ENCODE results near the gene RNASEH2A.
"Not testable (repeated sequence)": the region's sequence is repeated elsewhere in the genome, so short reads cannot be mapped to it uniquely, and the experiment has no call there.

The RNASEH2A gene

DNA sequence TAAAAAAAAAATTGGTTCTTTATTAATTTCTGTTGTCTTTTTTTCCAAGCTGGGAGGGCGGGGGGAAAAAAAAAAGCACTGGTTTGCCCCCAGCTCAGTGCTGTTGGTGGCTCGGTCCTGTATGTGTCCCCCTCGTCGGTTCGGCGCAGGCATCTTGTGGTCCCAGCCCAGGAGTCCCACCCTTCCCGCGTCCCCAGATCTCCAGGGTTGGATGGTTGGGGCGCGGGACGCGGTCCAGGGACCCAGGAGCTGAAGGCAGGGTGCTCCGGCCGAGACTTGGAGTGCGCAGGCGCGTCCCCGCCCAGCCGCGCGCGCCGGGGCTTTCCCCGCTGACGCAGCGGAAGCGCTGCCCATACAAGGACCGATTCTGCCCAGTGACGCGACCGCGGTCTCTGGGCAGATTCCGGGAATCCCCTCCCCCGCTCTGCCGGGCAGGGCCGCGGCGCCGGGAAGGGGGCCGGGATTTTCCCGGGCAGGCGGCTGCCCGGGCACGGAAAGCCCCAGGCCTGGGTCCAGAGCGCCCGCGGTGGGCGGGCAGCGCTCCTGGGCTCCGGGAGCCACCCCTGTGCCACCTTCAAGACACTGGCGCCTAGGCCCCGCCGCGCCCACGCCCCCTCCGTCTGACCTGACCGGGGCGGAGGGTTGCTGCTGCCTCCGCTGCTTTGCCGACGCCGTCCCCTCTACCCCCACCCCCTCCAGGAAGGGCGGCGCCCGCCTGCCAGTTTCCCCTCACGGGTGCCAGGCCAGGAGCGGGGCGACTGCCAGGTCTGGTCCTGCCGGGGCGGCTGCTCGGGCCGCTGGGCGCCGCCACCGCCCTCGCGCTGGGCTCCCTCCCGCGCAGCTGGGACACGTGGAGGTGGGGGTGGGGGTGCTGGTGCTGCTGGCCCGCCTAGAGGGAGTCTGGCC lies 12.8 kb upstream of the RNASEH2A start:
- WGBS (ENCODE audit: insufficient coverage, insufficient read length): no CpG with 5 or more reads among the region's 81 CpGs

DNA sequence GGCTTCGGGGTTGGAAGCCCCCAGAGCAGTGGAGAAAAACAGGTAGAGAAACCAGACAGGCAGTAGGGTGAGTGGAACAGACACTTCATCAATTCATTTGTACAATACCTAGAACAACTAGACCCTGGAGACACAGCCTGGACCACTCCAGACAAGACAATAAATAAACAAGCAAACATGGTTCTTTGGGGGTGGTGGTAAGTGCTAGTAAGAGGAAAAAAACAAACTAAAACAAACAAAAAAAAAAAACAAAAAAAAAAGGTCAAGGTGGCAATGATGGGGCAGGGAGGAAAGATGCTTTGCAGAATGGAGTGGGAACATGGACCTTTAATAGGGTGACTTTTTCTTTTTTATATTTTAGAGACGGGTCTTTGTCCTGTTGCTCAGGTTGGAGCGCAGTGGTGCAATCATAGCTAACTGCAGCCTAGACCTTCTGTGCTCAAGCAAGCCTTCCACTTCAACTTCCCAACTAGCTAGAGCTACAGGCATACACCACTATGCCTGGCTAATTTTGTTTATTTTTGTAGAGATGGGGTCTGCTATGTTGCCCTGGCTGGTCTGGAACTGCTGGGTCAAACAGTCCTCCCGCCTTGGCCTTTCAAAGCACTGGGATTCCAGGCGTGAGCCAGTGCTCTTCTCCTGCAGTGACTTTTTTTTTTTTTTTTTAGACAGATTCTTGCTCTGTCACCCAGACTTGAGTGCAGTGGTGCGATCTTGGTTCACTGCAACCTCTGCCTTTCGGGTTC lies 12.0 kb upstream of the RNASEH2A start:
- peak overlapping the region; percentile 45; the same call in 1 of the 2 replicates for H3K4me3 ChIP-seq (ENCODE audit: low read length)
- H3K9me3 ChIP-seq (ENCODE audit: control insufficient read depth, insufficient read depth, low read length): no peaks in the 10 kb centered on the region
- H3K27me3 ChIP-seq (ENCODE audit: control insufficient read depth, insufficient read depth, low read length): no peaks in the 10 kb centered on the region
- no CpG with 5 or more reads among the region's 7 CpGs for WGBS (ENCODE audit: insufficient coverage, insufficient read length)
- DNase-seq (ENCODE audit: low read depth, low spot score): no peak
- H3K27ac ChIP-seq (ENCODE audit: low read length): no peak overlapping the region
- H3K4me1 ChIP-seq (ENCODE audit: control insufficient read depth, insufficient read depth, low read length): peaks cover 5% of the 10 kb centered on the region; the same call in 1 of the 2 replicates
- no peaks in the 10 kb centered on the region for H3K36me3 ChIP-seq (ENCODE audit: control insufficient read depth, insufficient read depth, low read length)

More for the DNA sequence above, 12.8 kb upstream of the RNASEH2A start:
- Histone ChIP-seq H3K27me3 (ENCODE audit: control insufficient read depth, insufficient read depth, low read length) (no peaks in the 10 kb centered on the region), H3K9me3 (ENCODE audit: control insufficient read depth, insufficient read depth, low read length) (no peaks in the 10 kb centered on the region), H3K4me3 (ENCODE audit: low read length) (peak overlapping the region; percentile 47; the same call in 1 of the 2 replicates), H3K36me3 (ENCODE audit: control insufficient read depth, insufficient read depth, low read length) (no peaks in the 10 kb centered on the region), H3K27ac (ENCODE audit: low read length) (no peak overlapping the region), H3K4me1 (ENCODE audit: control insufficient read depth, insufficient read depth, low read length) (peaks cover 10% of the 10 kb centered on the region)
- peak; percentile 96 for DNase-seq (ENCODE audit: low read depth, low spot score)

DNA sequence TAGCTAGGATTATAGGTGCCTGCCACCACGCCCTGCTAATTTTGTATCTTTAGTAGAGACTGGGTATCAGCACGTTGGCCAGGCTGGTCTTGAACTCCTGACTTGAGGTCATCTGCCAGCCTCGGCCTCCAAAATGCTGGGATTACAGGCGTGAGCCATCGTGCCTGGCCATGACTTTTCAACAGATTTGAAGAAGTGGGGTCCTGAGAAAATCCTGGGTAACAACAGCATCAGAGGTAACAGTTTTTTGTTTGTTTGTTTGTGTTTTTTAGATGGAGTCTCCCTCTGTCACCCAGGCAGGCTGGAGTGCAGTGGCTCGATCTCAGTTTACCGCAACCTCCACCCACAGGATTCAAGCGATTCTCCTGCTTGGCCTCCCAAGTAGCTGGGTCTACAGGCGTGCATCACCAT lies 11.4 kb upstream of the RNASEH2A start:
- DNase-seq (ENCODE audit: low read depth, low spot score): no peak
- H3K4me3 ChIP-seq (ENCODE audit: low read length): no peak overlapping the region

DNA sequence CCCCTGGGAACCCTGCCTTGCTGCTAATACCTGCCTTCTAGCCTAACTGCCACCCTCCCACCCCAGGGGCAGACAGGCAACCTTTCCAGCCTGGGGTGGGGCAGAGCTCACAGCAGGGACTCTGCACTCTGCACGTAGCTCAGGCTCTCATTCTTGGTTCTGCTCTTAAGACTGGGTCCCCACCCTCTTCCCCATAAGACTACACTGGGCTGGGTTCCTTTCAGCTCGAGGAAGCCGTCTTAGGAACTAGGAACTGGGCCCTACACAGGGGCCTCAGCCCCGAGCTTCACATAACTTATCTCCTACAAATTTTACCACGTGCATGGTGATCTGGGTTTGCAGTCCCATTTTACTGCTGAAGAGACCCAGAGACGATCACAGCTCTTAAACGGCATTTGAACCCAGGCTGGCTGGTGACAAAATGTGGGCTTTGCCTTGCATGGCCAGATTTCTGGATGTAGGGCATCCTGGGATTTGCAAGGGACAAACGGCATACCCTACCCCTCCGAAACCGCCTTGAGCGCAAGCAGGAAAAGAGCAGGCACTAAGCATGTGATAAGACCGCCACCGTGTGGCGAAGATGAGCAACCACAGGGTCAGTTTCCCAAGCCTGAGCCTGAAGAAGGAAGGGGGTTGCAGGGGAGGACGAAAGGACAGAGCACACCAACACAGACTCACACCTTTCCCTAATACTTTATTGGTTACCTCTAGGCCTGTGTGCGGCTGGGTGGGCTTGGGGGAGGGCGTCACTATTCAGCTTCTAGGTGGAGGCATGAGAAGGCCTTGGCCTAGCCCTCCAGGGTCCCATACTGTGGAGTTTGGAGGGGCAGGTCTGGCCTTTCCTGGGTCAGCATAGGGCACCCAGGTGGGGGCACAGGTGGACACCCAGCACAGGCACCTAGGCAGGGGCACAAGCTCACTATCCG lies 10.0 kb upstream of the RNASEH2A start:
- no peaks in the 10 kb centered on the region for H3K27me3 ChIP-seq (ENCODE audit: control insufficient read depth, insufficient read depth, low read length)
- H3K9me3 ChIP-seq (ENCODE audit: control insufficient read depth, insufficient read depth, low read length): no peaks in the 10 kb centered on the region
- peak; percentile 92 for DNase-seq (ENCODE audit: low read depth, low spot score)
- no CpG with 5 or more reads among the region's 18 CpGs for WGBS (ENCODE audit: insufficient coverage, insufficient read length)
- H3K4me3 ChIP-seq (ENCODE audit: low read length): no peak overlapping the region
- peaks cover 7% of the 10 kb centered on the region for H3K4me1 ChIP-seq (ENCODE audit: control insufficient read depth, insufficient read depth, low read length)
- H3K27ac ChIP-seq (ENCODE audit: low read length): no peak overlapping the region
- peaks cover 6% of the 10 kb centered on the region; the same call in 1 of the 2 replicates for H3K36me3 ChIP-seq (ENCODE audit: control insufficient read depth, insufficient read depth, low read length)

More for the DNA sequence above, 11.4 kb upstream of the RNASEH2A start:
- no peaks in the 10 kb centered on the region for H3K9me3 ChIP-seq (ENCODE audit: control insufficient read depth, insufficient read depth, low read length)
- no peak overlapping the region for H3K27ac ChIP-seq (ENCODE audit: low read length)
- H3K4me1 ChIP-seq (ENCODE audit: control insufficient read depth, insufficient read depth, low read length): peaks cover 5% of the 10 kb centered on the region; the same call in 1 of the 2 replicates
- no peaks in the 10 kb centered on the region for H3K27me3 ChIP-seq (ENCODE audit: control insufficient read depth, insufficient read depth, low read length)
- peaks cover 4% of the 10 kb centered on the region; the same call in 1 of the 2 replicates for H3K36me3 ChIP-seq (ENCODE audit: control insufficient read depth, insufficient read depth, low read length)
- WGBS (ENCODE audit: insufficient coverage, insufficient read length): no CpG with 5 or more reads among the region's 9 CpGs

DNA sequence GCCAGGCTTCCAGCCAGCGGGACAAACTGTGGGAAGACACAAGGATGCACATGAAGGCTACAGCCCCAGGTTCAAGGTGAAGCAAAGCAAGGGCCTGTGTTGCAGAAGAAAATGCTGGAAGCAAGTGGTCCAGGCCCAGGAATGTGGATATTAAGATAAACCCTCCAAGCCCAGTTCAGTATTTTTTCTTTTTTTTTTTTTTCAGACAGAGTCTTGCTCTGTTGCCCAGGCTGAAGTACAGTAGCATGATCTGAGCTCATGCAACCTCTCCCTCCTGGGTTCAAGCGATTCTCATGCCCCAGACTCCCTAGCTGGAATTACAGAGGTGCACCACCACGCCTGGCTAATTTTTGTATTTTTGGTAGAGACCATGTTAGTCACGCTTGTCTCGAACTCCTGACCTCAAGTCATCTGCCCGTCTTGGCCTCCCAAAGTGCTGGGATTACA lies 9.2 kb upstream of the RNASEH2A start:
- Histone ChIP-seq H3K36me3 (ENCODE audit: control insufficient read depth, insufficient read depth, low read length) (peaks cover 6% of the 10 kb centered on the region; the same call in 1 of the 2 replicates), H3K9me3 (ENCODE audit: control insufficient read depth, insufficient read depth, low read length) (no peaks in the 10 kb centered on the region), H3K27ac (ENCODE audit: low read length) (no peak overlapping the region), H3K4me1 (ENCODE audit: control insufficient read depth, insufficient read depth, low read length) (peaks cover 7% of the 10 kb centered on the region), H3K27me3 (ENCODE audit: control insufficient read depth, insufficient read depth, low read length) (no peaks in the 10 kb centered on the region), H3K4me3 (ENCODE audit: low read length) (no peak overlapping the region)
- DNase-seq (ENCODE audit: low read depth, low spot score): no peak
- WGBS (ENCODE audit: insufficient coverage, insufficient read length): no CpG with 5 or more reads among the region's 6 CpGs

DNA sequence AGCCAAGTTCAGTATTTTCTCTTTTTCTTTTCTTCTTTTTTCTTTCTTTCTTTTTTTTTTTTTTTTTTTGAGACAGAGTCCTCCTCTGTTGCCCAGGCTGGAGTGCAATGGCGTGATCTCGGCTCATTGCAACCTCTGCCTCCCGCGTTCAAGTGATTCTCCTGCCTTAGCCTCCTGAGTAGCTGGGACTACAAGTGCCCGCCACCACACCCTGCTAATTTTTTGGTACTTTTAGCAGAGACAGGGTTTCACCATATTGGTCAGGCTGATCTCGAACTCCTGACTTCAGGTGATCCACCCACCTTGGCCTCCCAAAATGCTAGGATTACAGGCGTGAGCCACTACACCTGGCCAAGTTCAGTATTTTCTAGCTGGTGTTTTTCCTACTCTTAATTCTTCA lies 8.8 kb upstream of the RNASEH2A start:
- H3K27ac ChIP-seq (ENCODE audit: low read length); H3K4me1 ChIP-seq (ENCODE audit: control insufficient read depth, insufficient read depth, low read length); DNase-seq (ENCODE audit: low read depth, low spot score); H3K4me3 ChIP-seq (ENCODE audit: low read length); H3K36me3 ChIP-seq (ENCODE audit: control insufficient read depth, insufficient read depth, low read length); H3K27me3 ChIP-seq (ENCODE audit: control insufficient read depth, insufficient read depth, low read length); H3K9me3 ChIP-seq (ENCODE audit: control insufficient read depth, insufficient read depth, low read length): not testable (repeated sequence)
- WGBS (ENCODE audit: insufficient coverage, insufficient read length): no CpG with 5 or more reads among the region's 7 CpGs

DNA sequence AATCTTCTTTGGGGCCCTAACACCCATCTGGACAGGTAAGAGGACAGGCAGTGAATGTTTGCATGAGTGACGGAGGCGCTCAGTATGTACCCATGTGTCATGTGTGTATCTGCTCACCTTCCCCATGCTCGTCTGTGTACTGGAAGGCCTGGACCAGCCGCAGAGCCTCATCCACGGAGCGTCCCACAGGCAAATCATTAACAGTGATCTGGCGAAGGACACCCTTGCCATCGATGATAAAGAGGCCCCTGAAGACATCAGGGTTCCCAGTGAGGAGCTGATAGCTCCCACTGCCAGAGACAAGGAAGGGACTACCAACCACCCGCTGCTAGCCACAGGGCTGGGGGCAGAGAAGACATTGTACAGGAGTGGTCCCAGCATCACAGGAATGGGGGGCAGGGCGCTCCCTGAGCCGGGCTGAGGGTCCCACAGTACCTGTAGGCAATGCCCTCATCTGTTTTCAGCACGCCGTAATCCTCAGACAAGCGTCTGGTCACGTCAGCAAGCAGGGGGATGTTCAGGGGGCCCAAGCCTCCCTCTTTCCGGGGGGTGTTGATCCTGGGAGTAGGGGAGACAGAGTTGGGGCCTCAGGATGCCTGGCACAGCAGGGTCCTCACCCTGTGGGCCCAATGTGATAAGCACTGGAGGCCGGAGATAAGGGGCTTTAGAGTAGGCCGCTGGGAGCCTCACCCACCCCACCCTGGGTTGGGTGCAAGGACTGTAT lies 6.5 kb upstream of the RNASEH2A start:
- no peaks in the 10 kb centered on the region for H3K9me3 ChIP-seq (ENCODE audit: control insufficient read depth, insufficient read depth, low read length)
- no peak overlapping the region for H3K4me3 ChIP-seq (ENCODE audit: low read length)
- no CpG with 5 or more reads among the region's 18 CpGs for WGBS (ENCODE audit: insufficient coverage, insufficient read length)
- H3K4me1 ChIP-seq (ENCODE audit: control insufficient read depth, insufficient read depth, low read length): peaks cover 6% of the 10 kb centered on the region
- peaks cover 6% of the 10 kb centered on the region; the same call in 1 of the 2 replicates for H3K36me3 ChIP-seq (ENCODE audit: control insufficient read depth, insufficient read depth, low read length)
- no peak overlapping the region for H3K27ac ChIP-seq (ENCODE audit: low read length)
- H3K27me3 ChIP-seq (ENCODE audit: control insufficient read depth, insufficient read depth, low read length): no peaks in the 10 kb centered on the region
- DNase-seq (ENCODE audit: low read depth, low spot score): no peak

DNA sequence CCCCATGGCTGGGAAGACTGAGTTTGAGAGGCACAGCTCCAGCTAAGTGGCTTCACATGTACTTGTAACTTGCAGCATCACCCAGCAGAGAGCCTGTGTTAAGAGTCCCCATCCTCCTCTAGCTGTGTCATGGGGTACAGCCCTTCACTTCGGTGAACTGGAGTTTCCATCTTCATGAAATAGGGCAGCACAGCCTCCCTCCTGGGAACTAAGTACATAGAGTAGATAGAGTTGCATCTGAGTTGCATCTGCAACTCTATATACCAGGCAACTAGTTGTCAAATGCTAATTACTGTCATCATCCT lies 6.0 kb upstream of the RNASEH2A start:
- DNase-seq (ENCODE audit: low read depth, low spot score): no peak
- no CpG with 5 or more reads among the region's 1 CpG for WGBS (ENCODE audit: insufficient coverage, insufficient read length)
- H3K27ac ChIP-seq (ENCODE audit: low read length): no peak overlapping the region
- H3K4me3 ChIP-seq (ENCODE audit: low read length): peak overlapping the region; percentile 83; the same call in 1 of the 2 replicates
- H3K36me3 ChIP-seq (ENCODE audit: control insufficient read depth, insufficient read depth, low read length): peaks cover 6% of the 10 kb centered on the region; the same call in 1 of the 2 replicates
- no peaks in the 10 kb centered on the region for H3K27me3 ChIP-seq (ENCODE audit: control insufficient read depth, insufficient read depth, low read length)
- H3K9me3 ChIP-seq (ENCODE audit: control insufficient read depth, insufficient read depth, low read length): no peaks in the 10 kb centered on the region
- H3K4me1 ChIP-seq (ENCODE audit: control insufficient read depth, insufficient read depth, low read length): peaks cover 6% of the 10 kb centered on the region

DNA sequence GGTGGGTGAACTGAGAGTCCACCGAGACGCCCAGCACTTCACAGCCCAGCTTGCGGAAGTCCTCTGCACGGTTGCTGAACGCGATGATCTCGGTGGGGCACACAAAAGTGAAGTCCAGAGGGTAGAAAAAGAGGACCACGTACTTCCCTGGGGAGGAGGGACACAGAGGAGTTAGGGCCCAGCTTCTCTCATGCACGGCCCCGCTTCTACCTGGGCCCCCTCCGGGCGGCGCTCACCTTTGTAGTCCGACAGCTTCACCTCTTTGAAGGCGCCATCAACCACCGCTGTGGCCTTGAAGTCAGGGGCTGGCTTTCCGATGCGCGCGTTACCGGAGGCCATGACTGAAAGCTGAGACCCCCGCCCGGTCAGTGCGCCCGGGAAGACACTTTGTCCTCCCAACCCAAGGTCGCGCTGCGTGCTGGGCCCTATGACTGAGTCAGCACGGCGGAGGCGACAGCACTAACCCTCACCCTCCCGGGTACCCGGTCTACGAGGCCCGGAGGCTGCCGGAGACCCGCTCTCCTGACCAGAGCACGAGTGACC lies 5.4 kb upstream of the RNASEH2A start:
- WGBS (ENCODE audit: insufficient coverage, insufficient read length): no CpG with 5 or more reads among the region's 38 CpGs
- DNase-seq (ENCODE audit: low read depth, low spot score): no peak
- Histone ChIP-seq H3K4me1 (ENCODE audit: control insufficient read depth, insufficient read depth, low read length) (peaks cover 5% of the 10 kb centered on the region), H3K9me3 (ENCODE audit: control insufficient read depth, insufficient read depth, low read length) (no peaks in the 10 kb centered on the region), H3K27ac (ENCODE audit: low read length) (no peak overlapping the region), H3K27me3 (ENCODE audit: control insufficient read depth, insufficient read depth, low read length) (no peaks in the 10 kb centered on the region), H3K36me3 (ENCODE audit: control insufficient read depth, insufficient read depth, low read length) (peaks cover 6% of the 10 kb centered on the region; the same call in 1 of the 2 replicates), H3K4me3 (ENCODE audit: low read length) (peak overlapping the region; percentile 83)

Measured in iPS DF 6.9 (cell line).